Loucy (cell line): ENCODE data around the gene ZNF784.

Experiments used
- EZH2phosphoT487 ChIP-seq: fragments of 200-600 bp; IDR thresholded peaks from 2 replicates; pipeline ENCODE4 v1.6.1; 2018; ENCODE audit warnings: antibody characterized with exemption, mild to moderate bottlenecking, moderate library complexity, borderline replicate concordance
- TF ChIP-seq, protein P1 (sequence below): fragments of 200-600 bp; sonication (generic); conservative IDR thresholded peaks from 2 replicates; pipeline ENCODE4 v1.5.1; 2014; ENCODE audit warnings: mild to moderate bottlenecking, antibody characterized with exemption, low read length

DNA sequence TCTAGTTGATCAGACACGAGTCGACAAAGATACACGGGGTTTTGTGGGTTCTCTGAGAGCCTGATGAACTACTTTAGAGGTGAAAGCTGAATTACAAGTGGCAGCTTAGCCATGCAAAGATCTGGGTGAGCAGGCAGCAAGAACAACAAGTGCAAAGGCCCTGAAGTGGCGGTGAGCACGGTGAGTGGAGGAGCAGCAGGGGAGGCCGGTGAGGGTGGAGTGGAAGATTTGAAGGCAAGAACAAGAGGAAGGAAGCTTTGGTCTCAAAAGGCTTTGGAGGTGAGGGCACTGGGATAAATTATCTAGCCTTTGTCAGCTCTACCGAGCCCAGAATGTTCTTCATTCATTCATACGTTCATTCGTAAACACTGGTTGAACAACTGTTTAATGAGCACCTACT is 17.5 kb downstream of the ZNF784 start:
- TF ChIP-seq, protein P1, sequence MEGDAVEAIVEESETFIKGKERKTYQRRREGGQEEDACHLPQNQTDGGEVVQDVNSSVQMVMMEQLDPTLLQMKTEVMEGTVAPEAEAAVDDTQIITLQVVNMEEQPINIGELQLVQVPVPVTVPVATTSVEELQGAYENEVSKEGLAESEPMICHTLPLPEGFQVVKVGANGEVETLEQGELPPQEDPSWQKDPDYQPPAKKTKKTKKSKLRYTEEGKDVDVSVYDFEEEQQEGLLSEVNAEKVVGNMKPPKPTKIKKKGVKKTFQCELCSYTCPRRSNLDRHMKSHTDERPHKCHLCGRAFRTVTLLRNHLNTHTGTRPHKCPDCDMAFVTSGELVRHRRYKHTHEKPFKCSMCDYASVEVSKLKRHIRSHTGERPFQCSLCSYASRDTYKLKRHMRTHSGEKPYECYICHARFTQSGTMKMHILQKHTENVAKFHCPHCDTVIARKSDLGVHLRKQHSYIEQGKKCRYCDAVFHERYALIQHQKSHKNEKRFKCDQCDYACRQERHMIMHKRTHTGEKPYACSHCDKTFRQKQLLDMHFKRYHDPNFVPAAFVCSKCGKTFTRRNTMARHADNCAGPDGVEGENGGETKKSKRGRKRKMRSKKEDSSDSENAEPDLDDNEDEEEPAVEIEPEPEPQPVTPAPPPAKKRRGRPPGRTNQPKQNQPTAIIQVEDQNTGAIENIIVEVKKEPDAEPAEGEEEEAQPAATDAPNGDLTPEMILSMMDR: no peak
- TF ChIP-seq EZH2phosphoT487: no peak
